ENCODE results near the gene SPATA31D4. TPM values are rescaled to one million over a fixed set of nuclear protein-coding genes. Genes with fewer than 3 reads are reported as not detected.

SPATA31D4 gene
- not detected in 5 replicates for total RNA-seq (2022; extraction: Qiagen RNA extraction; ENCODE audit: low read depth)

DNA sequence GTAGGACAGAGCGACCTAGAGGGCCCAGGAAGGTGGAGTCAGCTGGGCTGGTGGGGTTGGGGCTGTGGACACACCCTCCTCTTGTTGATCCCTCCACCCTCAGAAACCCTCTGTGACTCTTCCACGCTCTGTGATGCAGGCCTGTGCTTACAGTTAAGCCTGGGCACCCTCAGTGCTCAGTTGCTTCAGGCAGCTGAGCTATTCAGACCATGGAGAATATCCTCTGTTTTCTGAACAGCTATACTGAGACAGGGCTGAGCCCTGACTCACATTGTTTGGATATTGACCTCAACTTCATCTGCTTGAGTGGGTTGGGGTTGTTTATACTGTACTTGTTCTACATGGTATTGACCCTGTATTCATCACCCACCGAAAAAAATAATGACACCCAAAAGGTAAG, at the start of gene SPATA31D4:
Gene SPATA31D4 (plus strand): TSS at position 124 of the 400 bp plus-strand sequence. CDS start 86 bp downstream, at position 210.

DNA sequence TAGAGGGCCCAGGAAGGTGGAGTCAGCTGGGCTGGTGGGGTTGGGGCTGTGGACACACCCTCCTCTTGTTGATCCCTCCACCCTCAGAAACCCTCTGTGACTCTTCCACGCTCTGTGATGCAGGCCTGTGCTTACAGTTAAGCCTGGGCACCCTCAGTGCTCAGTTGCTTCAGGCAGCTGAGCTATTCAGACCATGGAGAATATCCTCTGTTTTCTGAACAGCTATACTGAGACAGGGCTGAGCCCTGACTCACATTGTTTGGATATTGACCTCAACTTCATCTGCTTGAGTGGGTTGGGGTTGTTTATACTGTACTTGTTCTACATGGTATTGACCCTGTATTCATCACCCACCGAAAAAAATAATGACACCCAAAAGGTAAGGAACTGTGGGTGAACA, 15.2 kb downstream of the SPATA31D4 start, which contains the start of gene SPATA31D3:
Gene SPATA31D3 (plus strand): TSS at position 108 of the 400 bp plus-strand sequence. CDS start 86 bp downstream, at position 194.

Other genes with a start within 250 kb of the SPATA31D4 start
- gene TLE1, start 238.9 kb upstream of the SPATA31D4 start, total RNA-seq (2022; extraction: Qiagen RNA extraction; ENCODE audit: low read depth) = 79.7 to 94.0 TPM (median 81.8 TPM) in 5 replicates
- gene SPATA31D3, start 15.1 kb downstream of the SPATA31D4 start, total RNA-seq (2022; extraction: Qiagen RNA extraction; ENCODE audit: low read depth) = not detected in 5 replicates
- gene SPATA31D1, start 60.3 kb downstream of the SPATA31D4 start, total RNA-seq (2022; extraction: Qiagen RNA extraction; ENCODE audit: low read depth) = not detected in 5 replicates

Data from A549 treated with ZK216348 at 1 μM for 4 hours (cell line).